Mucosa of gallbladder (tissue), 1 donor: Measurements from ENCODE around the gene SPPL2B. TPM values are rescaled to one million over a fixed set of nuclear protein-coding genes. Genes with fewer than 3 reads are reported as not detected.

Source experiments
- DNase-seq: peaks from one replicate; pipeline ENCODE4 v3.0.0-alpha.2; 2020; ENCODE audit warnings: low spot score
- total RNA-seq: library from RNA; stranded (reverse); gene quantifications from one replicate; pipeline ENCODE4 v1.2.1, GENCODE V29; 2021
- donor health status: DM: no; HTN: no; CAD: no.

The SPPL2B gene
- total RNA-seq, 1 donor from 2014 or later: 148 TPM

GRCh38 chr19:2355168-2356035 is 26.9 kb downstream of the SPPL2B start:
- no peak for DNase-seq

- DNase-seq: no peak
Observed at GRCh38 chr19:2356036-2356646, 27.7 kb downstream of the SPPL2B start.

- no peak for DNase-seq
Observed at GRCh38 chr19:2357279-2358206, 29.1 kb downstream of the SPPL2B start.

GRCh38 chr19:2358548-2359173 is 30.2 kb downstream of the SPPL2B start:
- DNase-seq: no peak

GRCh38 chr19:2359992-2360685 is 31.7 kb downstream of the SPPL2B start, which contains the start of gene TMPRSS9:
TSS of gene TMPRSS9 (plus strand) at chr19:2360265. CDS start at chr19:2389786, 29,521 bp downstream.
- DNase-seq: no peak

GRCh38 chr19:2360833-2361232 is 32.3 kb downstream of the SPPL2B start:
- no peak for DNase-seq

- DNase-seq: no peak
Observed at GRCh38 chr19:2361246-2362045, 33.0 kb downstream of the SPPL2B start.

- DNase-seq: no peak
Observed at GRCh38 chr19:2362046-2362969, 33.8 kb downstream of the SPPL2B start.

- DNase-seq: no peak
Observed at GRCh38 chr19:2362970-2363300, 34.5 kb downstream of the SPPL2B start.

- DNase-seq: no peak
Observed at GRCh38 chr19:2363419-2363818, 34.9 kb downstream of the SPPL2B start.

GRCh38 chr19:2365201-2365970 is 36.9 kb downstream of the SPPL2B start:
- DNase-seq: no peak

- DNase-seq: no peak
Observed at GRCh38 chr19:2371656-2372055, 43.2 kb downstream of the SPPL2B start.

GRCh38 chr19:2372076-2372612 is 43.7 kb downstream of the SPPL2B start:
- no peak for DNase-seq

GRCh38 chr19:2374808-2375207 is 46.3 kb downstream of the SPPL2B start:
- DNase-seq: no peak

- no peak for DNase-seq
Observed at GRCh38 chr19:2375353-2376121, 47.1 kb downstream of the SPPL2B start.

- DNase-seq: no peak
Observed at GRCh38 chr19:2376784-2377519, 48.5 kb downstream of the SPPL2B start.

GRCh38 chr19:2380567-2380966 is 52.1 kb downstream of the SPPL2B start:
- DNase-seq: no peak
